B cell (primary cell): ENCODE data around the gene PRDX1.

Experiments used
- CTCF ChIP-seq: fragments of 200-600 bp; IDR thresholded peaks from one replicate; pipeline ENCODE4 v1.8.0; 2022; ENCODE audit warnings: antibody characterized with exemption, mild to moderate bottlenecking
- EZH2 ChIP-seq: IDR thresholded peaks from 2 replicates; pipeline ENCODE4 v1.6.1; 2012; ENCODE audit warnings: borderline replicate concordance, low read depth, mild to moderate bottlenecking, moderate library complexity, low read length; ENCODE audit not compliant: insufficient read depth, poor library complexity, severe bottlenecking

- no peak for TF ChIP-seq CTCF
- no peak for TF ChIP-seq EZH2
These were observed 22.8 kb upstream of the PRDX1 start for GRCh38 chr1:45544530-45544929.
